GM19238 (cell line): Measurements from ENCODE around the gene USP54.
"Not testable (repeated sequence)": the region's sequence is repeated elsewhere in the genome, so short reads cannot be mapped to it uniquely, and the experiment has no call there.

ENCODE experiments used
- DNase-seq: peaks from one replicate; pipeline ENCODE4 v3.0.0; 2011; ENCODE audit warnings: low spot score; ENCODE audit not compliant: insufficient read length

Gene USP54, protein sequence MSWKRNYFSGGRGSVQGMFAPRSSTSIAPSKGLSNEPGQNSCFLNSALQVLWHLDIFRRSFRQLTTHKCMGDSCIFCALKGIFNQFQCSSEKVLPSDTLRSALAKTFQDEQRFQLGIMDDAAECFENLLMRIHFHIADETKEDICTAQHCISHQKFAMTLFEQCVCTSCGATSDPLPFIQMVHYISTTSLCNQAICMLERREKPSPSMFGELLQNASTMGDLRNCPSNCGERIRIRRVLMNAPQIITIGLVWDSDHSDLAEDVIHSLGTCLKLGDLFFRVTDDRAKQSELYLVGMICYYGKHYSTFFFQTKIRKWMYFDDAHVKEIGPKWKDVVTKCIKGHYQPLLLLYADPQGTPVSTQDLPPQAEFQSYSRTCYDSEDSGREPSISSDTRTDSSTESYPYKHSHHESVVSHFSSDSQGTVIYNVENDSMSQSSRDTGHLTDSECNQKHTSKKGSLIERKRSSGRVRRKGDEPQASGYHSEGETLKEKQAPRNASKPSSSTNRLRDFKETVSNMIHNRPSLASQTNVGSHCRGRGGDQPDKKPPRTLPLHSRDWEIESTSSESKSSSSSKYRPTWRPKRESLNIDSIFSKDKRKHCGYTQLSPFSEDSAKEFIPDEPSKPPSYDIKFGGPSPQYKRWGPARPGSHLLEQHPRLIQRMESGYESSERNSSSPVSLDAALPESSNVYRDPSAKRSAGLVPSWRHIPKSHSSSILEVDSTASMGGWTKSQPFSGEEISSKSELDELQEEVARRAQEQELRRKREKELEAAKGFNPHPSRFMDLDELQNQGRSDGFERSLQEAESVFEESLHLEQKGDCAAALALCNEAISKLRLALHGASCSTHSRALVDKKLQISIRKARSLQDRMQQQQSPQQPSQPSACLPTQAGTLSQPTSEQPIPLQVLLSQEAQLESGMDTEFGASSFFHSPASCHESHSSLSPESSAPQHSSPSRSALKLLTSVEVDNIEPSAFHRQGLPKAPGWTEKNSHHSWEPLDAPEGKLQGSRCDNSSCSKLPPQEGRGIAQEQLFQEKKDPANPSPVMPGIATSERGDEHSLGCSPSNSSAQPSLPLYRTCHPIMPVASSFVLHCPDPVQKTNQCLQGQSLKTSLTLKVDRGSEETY (N-terminal part only)

DNA sequence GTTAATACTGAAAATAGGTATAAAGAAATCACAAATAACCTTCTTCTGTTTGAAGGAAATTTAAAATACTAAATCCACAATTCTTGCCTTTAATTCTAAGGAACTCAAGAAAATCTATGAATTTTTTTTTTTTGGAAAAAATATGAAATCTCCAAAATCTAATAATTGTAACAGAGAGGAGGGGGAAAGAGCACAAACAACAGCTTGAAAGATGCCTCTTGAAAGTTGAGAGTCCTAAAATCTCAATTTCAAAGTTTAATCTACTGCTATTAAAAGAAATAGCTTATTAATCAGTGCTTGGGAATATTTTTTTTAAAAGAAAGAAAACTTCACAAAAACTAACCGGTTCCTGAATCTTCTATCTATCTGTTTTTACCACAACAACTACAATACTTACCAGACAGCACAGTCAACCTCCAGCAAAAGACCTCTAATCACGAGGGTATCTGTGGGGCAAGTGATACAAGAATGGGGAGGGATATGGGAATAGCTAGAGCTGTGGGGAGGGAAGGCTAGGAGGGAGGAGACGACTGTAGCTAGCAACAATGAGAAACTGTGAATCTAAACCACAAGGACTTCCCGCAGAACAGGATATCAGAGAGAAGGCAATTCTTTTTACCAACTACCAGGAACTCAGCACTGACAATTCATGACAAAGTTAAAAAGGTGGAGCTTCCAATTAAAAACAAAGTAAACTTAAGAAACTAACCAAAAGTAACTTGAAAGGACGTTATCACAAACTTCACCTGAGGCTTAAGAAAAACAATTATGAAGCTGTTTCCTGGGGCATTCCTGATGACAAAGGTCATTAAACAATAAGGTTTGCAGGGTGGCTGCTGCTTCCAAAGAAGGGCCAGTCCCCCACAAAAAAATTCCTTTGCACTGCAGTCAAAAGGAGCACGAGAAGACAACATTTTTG, at the start of gene USP54:
Gene USP54 (minus strand): TSS at position 462 of the 919 bp plus-strand sequence. CDS start 15,684 bp downstream, outside the sequence.
- no peak for DNase-seq

DNA sequence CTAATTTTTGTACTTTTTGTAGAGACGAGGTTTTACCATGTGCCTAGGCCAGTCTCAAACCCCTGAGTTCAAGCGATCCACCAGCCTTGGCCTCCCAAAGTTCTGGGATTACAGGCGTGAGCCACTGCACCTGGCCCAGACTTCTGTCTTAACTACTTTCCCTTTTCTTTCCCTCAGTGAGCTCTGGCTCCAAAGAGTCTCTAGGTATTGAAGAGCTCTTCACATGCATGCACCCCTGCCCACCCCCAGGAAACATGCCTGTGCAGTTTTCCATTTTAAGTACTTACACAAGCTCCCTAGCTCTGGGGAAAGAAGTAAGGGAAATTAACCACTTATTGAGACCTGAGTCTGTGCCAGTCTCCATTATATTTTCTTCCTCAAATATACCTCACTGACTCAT, 48.1 kb upstream of the USP54 start:
- DNase-seq = no peak

DNA sequence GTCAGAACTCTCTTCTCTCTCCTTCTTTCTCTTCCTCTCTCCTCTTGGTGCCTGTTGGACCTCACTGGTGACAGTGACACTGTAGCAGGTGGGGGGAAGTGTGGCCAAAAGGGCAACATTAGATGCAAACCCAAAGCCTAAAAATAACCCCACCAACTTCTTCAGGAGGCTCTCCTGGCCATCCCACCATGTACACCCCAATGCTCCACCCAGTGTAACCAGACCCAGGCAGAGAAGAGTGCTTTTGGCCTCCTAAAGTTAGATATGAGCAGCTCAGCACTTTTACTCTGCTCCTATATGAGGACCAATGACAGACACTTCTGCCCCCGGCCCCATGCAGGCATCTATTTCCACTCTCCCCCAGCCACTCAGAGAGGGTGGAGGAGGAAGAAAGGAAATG, 44.6 kb upstream of the USP54 start:
- DNase-seq = no peak

DNA sequence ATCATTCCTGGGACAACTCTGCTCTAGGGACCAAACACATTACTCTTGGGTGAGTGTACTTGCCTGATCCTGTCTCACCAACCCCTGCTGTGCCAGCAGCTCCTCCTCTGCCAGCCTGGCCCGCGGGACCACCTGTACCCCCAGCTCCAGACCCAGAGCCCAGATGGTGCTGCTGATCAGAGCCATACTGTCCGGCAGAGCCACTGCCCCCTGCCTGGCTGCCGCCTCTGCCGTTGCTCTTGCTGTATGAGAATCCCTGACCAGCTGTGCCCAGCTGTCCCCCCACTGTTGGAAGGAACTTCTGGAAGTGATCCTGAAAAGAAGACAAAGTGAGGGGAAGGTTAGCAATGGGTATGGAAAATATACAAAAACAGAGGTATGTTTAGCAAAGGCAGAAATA, 43.3 kb upstream of the USP54 start:
- DNase-seq = no peak

DNA sequence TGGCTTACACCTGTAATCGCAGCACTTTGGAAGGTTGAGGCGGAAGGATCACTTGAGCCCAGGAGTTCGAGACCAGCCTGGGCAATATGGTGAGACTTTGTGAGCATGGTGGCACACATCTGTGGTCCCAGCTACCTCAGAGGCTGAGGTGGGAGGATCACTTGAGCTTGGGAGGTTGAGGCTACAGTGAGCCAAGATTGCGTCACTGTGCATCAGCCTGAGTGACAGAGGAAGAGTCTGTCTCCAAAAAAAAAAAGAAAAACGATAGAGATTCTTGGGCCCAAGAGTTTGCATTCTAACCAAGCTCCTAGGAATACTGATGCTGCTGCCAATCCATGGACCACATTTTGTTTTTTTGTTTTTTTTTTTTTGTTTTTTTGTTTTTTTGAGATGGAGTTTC, 38.0 kb upstream of the USP54 start:
- DNase-seq = no peak

DNA sequence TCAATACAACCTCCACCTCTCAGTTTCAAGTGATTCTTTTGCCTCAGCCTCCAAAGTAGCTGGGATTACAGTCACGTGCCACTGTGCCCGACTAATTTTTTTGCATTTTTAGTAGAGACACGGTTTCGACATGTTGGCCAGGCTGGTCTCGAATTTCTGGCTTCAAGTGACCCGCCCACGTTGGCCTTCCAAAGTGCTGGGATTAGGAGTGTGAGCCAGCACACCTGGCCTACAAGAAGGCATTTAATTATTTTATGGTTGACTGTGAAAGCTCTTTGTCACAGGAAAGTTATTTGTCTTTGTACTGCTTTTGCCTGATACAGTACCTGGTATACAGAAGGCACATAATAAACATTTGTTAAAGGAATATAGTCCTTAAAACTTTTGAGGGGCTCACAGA, 37.3 kb upstream of the USP54 start:
- no peak for DNase-seq

DNA sequence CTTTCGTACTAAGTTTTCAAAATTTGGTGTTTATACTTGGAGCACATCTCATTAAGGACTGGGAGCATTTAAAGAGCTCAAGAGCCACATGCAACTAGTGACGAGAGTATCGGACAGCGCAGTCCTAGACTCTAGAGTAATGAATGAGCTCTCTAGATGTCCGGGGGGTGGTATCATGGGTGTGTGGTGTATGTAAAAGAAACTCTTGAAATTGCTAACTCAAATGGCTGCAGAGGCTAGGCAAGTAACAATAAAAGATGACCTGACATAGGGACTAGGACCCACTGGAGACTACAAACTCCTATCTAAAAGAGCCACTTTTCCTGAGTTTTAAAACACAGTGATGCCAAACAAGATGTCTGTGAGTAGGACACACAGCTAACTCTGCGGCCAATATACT, 36.2 kb upstream of the USP54 start:
- DNase-seq = no peak

DNA sequence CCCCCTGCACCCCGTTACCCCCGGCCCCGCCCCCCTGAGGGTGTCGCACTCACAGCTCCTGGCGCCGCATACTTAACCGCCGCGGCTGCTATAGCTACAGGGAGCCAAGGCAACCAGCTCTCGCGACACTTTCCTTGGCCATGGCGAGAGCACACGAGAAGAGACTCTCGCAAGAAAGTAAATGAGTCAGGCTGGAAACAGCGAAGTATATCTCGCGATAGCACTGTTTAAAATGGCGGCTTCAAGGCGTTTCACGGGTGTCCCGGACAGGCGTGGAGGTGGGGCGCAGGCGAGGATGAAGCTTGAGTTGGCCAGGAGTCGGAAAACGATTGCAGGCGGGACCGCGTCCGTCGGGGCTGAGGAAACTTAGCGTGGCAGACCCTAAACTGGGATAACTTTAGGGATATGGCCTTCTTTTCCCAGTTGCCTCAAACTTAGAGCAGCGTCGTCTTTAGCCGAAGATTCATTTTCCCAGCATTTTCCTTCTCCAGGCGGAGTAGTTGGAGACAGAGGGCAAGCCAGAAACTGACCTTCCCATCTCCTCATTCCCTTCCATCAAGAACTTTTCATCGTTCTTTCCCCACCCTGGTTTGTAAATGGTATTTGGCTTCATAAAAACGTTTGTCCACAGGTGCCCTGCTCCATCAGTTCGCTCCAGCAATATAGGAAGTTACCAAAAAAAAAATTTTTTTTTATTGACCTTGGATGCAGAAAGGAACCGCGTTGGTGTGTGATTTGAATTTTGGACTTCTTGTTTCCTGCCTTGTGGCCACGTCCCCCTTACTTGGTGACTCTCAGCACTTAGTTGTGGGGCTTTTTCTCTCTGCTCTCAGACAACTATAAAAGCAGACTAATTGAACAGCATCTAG, 35.0 kb upstream of the USP54 start:
- DNase-seq = peak; percentile 92

DNA sequence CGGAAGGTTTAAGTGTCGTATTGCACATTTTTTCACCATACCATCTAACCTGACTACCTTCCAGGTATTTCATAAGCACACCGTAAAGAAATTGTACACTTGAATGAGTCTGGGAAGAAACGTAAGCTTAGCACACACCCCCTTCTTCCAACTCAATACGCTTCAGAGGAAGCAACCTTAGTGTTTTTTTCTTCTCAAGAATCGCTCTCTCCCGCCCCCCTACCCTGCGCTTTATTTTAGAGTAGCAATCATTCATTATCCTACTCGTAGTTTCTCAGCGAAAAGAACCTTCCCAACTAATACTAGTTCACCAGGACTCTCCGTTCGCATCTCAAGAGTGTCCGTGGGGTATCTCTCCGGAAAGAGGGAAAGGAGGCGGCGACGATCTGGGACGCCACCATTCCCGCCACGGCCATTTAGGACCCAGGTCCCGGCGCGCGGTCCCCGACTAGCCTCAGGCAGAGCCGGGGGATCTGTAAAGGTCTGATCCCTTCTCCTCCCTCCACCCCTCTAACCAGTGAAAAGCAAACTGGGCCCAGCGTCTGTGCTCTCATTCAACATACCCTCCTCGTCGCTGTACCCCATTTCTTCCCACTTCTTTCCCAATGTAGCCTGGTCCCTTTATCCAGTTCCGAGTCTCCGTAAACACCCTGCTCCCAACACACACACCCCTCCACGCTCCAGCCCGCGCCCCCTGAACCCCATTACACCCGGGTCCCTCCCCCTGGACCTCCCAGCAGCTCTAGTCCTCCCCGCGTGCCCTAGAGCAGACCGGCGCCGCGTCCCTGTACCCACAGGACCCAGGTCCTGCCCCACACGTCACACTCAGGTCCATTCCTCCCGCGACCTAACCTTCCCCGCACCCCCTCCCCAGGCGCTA, 34.1 kb upstream of the USP54 start:
- peak; percentile 23 for DNase-seq

DNA sequence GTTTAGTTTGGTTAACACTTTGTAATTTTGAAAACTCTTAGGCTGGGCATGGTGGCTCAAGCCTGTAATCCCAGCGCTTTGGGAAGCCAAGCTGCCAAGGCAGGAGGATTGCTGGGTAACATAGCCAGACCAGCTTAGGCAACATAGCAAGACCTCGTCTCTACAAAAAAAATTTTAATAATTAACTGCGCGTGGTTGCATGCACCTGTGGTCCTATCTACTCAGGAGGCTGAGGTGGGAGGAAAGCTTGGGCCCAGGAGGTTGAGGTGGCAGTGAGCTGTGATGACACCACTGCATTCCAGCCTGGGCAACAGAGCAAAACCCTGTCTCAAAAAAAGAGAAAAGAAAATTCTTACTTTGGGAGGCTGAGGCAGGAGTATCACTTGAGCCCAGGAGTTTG, 31.9 kb upstream of the USP54 start:
- no peak for DNase-seq

DNA sequence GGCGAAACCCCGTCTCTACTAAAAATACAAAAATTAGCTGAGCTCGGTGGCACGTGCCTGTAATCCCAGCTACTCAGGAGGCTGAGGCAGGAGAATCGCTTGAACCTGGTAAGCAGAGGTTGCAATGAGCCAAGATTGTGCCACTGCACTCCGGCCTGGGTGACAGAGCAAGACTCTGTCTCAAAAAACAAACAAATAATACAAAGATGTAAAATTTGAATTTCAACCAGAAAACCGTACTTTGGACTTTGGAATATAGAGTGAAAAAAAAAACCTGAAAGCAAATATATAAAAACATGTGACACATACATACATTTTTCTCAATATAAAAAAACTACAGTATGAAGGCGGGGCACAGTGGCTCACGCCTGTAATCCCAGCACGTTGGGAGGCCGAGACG, 29.8 kb upstream of the USP54 start:
- not testable (repeated sequence) for DNase-seq

DNA sequence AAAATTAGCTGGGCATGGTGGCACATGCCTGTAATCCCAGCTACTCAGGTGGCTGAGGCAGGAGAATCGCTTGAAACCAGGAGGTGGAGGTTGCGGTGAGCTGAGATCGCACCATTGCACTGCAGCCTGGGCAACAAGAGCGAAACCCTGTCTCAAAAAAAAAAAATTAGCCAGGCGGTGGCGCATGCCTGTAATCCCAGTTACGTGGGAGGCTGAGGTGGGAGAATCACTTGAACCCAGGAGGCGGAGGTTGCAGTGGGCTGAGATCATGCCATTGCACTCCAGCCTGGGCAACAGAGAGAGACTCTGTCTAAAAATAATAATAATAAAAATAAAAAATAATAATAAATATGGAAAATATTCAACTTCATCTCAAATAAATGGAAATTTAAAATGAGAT, 26.0 kb upstream of the USP54 start:
- DNase-seq = not testable (repeated sequence)

DNA sequence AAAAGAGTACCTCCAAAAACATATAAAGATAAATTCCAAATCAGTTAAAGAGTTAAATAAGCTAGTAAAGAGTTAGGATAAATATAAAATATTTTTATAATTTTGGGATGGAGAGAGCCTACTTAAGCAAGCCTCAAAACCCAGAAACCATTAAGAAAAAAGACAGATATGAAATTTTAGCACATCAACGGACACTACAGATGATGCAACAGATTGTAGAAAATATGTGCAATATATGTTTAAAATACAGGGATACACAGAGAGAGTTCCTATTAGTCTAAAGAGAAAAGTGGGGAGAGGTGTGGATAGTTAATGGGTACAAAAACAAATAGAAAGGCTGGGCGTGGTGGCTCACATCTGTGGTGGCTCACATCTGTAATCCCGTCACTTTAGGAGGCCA, 23.6 kb upstream of the USP54 start:
- DNase-seq = no peak

DNA sequence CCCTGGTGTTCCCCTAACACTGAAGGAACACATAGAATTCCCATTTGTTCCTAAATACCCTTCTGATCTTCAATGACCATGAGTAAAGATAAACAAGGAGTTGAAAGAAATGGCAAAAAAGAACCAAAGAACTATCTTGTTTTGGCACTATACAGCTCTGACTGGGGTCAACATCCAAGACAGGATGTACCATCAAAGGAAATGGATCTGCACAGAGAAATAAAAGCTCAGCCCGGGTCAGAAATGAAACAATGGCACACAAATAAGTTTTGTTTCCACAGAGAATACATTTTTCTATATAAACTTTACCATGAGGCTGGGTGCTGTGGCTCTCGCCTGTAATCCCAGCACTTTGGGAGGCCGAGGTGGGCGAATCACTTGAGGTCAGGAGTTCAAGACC, 18.0 kb upstream of the USP54 start:
- DNase-seq = no peak

DNA sequence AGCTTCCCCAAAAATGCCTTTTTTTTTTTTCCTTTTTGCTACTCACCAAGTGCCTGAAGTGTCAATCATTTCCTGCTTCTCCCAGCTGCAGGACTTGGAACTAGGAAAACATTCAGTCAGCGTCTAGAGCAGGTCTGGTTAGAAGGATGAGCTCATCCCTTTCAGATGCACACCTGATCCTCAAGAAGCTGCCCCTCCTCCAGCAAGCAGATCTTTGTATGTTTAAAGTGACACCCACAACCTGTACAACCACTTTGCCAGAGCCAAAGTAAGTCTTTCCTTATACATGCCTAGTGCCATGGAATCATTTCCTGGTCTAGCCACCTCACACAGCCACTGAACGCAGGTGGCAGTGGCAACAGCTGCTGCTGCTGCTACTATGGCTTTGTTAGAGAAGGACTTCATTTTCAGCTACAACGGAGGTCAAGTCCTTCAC, 10.4 kb upstream of the USP54 start:
- no peak for DNase-seq

DNA sequence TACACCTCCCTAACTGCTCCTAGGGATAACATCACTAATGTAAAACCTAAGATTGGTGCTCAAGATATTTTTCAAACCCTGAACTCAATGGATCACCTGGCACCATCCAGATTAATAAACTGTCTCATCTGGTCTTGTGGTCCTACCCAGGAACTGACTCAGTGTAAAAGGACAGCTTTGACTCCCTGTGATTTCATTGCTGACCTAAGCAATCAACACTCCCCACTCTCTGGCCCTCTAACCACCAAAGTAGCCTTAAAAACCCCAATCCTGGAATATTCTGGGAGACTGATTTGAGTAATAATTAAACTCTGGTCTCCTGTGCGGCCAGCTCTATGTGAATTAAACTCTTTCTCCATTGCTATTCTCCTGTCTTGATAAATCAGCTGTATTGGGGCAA, 6.2 kb upstream of the USP54 start:
- no peak for DNase-seq

DNA sequence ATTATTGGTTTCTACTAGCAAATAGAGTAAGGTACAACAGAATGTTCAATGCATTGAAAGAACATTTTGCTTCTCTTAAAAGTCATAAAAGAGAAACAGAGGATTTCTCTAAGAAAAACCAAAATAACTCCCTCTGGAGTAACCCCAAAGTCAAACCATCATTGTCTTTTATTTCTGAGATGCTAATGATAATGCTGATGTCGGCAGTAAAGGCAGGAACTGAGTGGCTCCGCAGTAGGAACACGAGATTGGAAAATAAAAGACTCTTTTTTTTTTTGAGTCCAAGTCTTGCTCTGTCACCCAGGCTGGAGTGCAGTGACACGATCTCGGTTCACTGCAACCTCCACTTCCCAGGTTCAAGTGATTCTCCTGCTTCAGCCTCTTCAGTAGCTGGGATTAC, 2.7 kb upstream of the USP54 start:
- DNase-seq = no peak

DNA sequence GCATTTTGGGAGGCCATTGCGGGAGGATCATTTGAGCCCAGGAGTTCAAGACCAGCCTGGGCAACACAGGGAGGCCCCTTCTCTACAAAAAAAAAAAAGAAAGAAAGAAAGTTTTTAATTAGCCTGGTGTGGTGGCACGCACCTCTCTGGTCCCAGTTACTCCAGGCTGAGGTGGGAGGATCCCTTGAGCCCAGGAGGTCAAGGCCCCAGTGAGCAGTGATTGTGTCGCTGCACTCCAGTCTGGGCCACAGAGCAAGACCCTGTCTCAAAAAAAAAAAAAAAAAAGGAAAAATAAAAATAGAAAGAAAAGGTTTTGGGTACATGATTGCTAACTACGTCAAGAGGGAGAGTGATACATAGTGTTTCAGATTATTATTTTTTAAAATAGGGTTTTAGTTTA, 2.0 kb upstream of the USP54 start:
- no peak for DNase-seq
